Measurements from ENCODE around the gene PCGF1. TPM values are rescaled to one million over a fixed set of nuclear protein-coding genes. Genes with fewer than 3 reads are reported as not detected.

The PCGF1 gene
- total RNA-seq, 1 experiment from 2014 or later = 33.0 TPM

- Histone ChIP-seq H3K27ac (ENCODE audit: low read depth, low read length, poor library complexity, severe bottlenecking) (peak overlapping the region; percentile 97), H3K9me3 (ENCODE audit: low read depth, low read length, poor library complexity, severe bottlenecking) (no peaks in the 10 kb centered on the region), H3K36me3 (ENCODE audit: insufficient read depth, low read length, poor library complexity, severe bottlenecking) (peaks cover 14% of the 10 kb centered on the region), H3K4me1 (ENCODE audit: insufficient read depth, low read length, poor library complexity, severe bottlenecking) (peaks cover 15% of the 10 kb centered on the region), H3K27me3 (replicated peaks; ENCODE audit: insufficient read depth, low read depth, low read length, poor library complexity) (peaks cover 5% of the 10 kb centered on the region), H3K4me3 (ENCODE audit: low read depth, low read length, poor library complexity, severe bottlenecking) (peak overlapping the region; percentile 63)
- ChIA-PET CTCF (interaction anchor here (1.1 kb wide), 1 partner anchor 25 kb away, joined by 3 read pairs; the partner anchor contains the start of genes CCDC142 and TTC31), POLR2A (ENCODE audit: low non-redundant PET) (no interaction called here)
- TF ChIP-seq EZH2 (IDR thresholded peaks at IDR 0.05; ENCODE audit: borderline replicate concordance, low read depth, low read length, poor library complexity, severe bottlenecking) = no peak
- TF ChIP-seq CTCF (conservative IDR thresholded peaks at IDR 0.05; ENCODE audit: low read depth, low read length) = no peak
- intact Hi-C loops (cut with micrococcal nuclease; ENCODE audit: unreplicated experiment) = loop anchor here (2.0 kb wide), 1 partner anchor 21 kb away; the partner anchor contains the start of genes AUP1 and HTRA2
- no TSS peak for BruUV-seq (replicated peaks)
- peak; percentile 89 for DNase-seq (ENCODE audit: low spot score)
Measured at GRCh38 chr2:74507926-74508520, 528 bp upstream of the PCGF1 start.

- POLR2A ChIA-PET (ENCODE audit: low non-redundant PET) = no interaction called here
- intact Hi-C loops (cut with micrococcal nuclease; ENCODE audit: unreplicated experiment) = loop anchor here (2.0 kb wide), 1 partner anchor 23 kb away; the partner anchor contains the start of genes AUP1 and HTRA2
- BruUV-seq (replicated peaks) = no TSS peak
- H3K4me3 ChIP-seq (ENCODE audit: low read depth, low read length, poor library complexity, severe bottlenecking) = peak overlapping the region; percentile 0
- H3K27ac ChIP-seq (ENCODE audit: low read depth, low read length, poor library complexity, severe bottlenecking) = no peak overlapping the region
- TF ChIP-seq EZH2 (IDR thresholded peaks at IDR 0.05; ENCODE audit: borderline replicate concordance, low read depth, low read length, poor library complexity, severe bottlenecking) (no peak), CTCF (conservative IDR thresholded peaks at IDR 0.05; ENCODE audit: low read depth, low read length) (no peak)
- peaks cover 14% of the 10 kb centered on the region for H3K36me3 ChIP-seq (ENCODE audit: insufficient read depth, low read length, poor library complexity, severe bottlenecking)
- no peak for DNase-seq (ENCODE audit: low spot score)
- H3K27me3 ChIP-seq (replicated peaks; ENCODE audit: insufficient read depth, low read depth, low read length, poor library complexity) = no peaks in the 10 kb centered on the region
- H3K4me1 ChIP-seq (ENCODE audit: insufficient read depth, low read length, poor library complexity, severe bottlenecking) = peaks cover 13% of the 10 kb centered on the region
- CTCF ChIA-PET = no interaction called here
- H3K9me3 ChIP-seq (ENCODE audit: low read depth, low read length, poor library complexity, severe bottlenecking) = no peaks in the 10 kb centered on the region
Measured at GRCh38 chr2:74505448-74506246, 1.8 kb downstream of the PCGF1 start.

- TF ChIP-seq CTCF (conservative IDR thresholded peaks at IDR 0.05; ENCODE audit: low read depth, low read length) (no peak), EZH2 (IDR thresholded peaks at IDR 0.05; ENCODE audit: borderline replicate concordance, low read depth, low read length, poor library complexity, severe bottlenecking) (no peak)
- intact Hi-C loops (cut with micrococcal nuclease; ENCODE audit: unreplicated experiment) = no loop called here
- peaks cover 14% of the 10 kb centered on the region for H3K36me3 ChIP-seq (ENCODE audit: insufficient read depth, low read length, poor library complexity, severe bottlenecking)
- ChIA-PET POLR2A (ENCODE audit: low non-redundant PET) (no interaction called here), CTCF (no interaction called here)
- H3K27me3 ChIP-seq (replicated peaks; ENCODE audit: insufficient read depth, low read depth, low read length, poor library complexity) = peaks cover 9% of the 10 kb centered on the region
- H3K27ac ChIP-seq (ENCODE audit: low read depth, low read length, poor library complexity, severe bottlenecking) = no peak overlapping the region
- H3K4me3 ChIP-seq (ENCODE audit: low read depth, low read length, poor library complexity, severe bottlenecking) = no peak overlapping the region
- H3K9me3 ChIP-seq (ENCODE audit: low read depth, low read length, poor library complexity, severe bottlenecking) = no peaks in the 10 kb centered on the region
- no peak for DNase-seq (ENCODE audit: low spot score)
- BruUV-seq (replicated peaks) = no TSS peak
- H3K4me1 ChIP-seq (ENCODE audit: insufficient read depth, low read length, poor library complexity, severe bottlenecking) = peaks cover 13% of the 10 kb centered on the region
Measured at GRCh38 chr2:74504591-74504990, 2.9 kb downstream of the PCGF1 start.
